ENCODE measurements around the gene SFTPA2. TPM values are rescaled to one million over a fixed set of nuclear protein-coding genes. Genes with fewer than 3 reads are reported as not detected.
"Not testable (repeated sequence)": the region's sequence is repeated elsewhere in the genome, so short reads cannot be mapped to it uniquely, and the experiment has no call there.

SFTPA2 gene
- total RNA-seq, 4 donors from 2014 or later = 0.44 to 5.7 (median 0.60) TPM; not detected in 1

- WGBS, 2 donors = 31 to 50% methylated on average over 1 of the region's 1 CpG
These were observed 41.7 kb upstream of the SFTPA2 start for GRCh38 chr10:79601939-79602338.

DNA sequence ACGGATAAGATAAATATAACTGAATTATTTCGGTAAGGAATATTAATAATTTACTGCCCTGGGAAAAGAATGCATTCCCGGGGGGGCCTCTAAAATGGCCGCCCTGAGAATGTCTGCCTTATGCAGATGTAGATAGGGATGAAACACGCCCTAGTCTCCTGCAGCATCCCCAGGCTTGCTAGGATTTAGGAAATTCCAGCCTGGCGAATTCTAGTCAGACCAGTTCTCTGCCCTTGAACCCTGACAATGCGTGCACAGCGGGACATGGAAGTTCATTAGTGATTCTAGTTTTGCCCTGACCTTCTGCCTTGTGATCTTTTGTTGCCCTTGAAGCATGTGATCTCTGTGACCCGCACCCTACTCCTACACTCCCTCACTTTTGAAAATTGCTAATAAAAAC, 39.4 kb upstream of the SFTPA2 start:
- not testable (repeated sequence) for H3K36me3 ChIP-seq; H3K27ac ChIP-seq; H3K4me1 ChIP-seq; DNase-seq (ENCODE audit: low spot score in 2 of 2); H3K27me3 ChIP-seq; H3K4me3 ChIP-seq
- WGBS, 2 donors = 78 to 80% methylated on average over 9 of the region's 9 CpGs
- H3K9me3 ChIP-seq = peaks cover 0 to 21% (median 2%) of the 10 kb centered on the region in 4 donors

More at GRCh38 chr10:79601939-79602338, 41.7 kb upstream of the SFTPA2 start:
- no peak overlapping the region for H3K27ac ChIP-seq
- no peaks in the 10 kb centered on the region for H3K4me1 ChIP-seq
- DNase-seq (ENCODE audit: low spot score in 2 of 2) = no peak
- H3K36me3 ChIP-seq = no peaks in the 10 kb centered on the region
- H3K4me3 ChIP-seq = no peak overlapping the region
- no peaks in the 10 kb centered on the region for H3K27me3 ChIP-seq
- peaks cover 0 to 21% (median 2%) of the 10 kb centered on the region in 4 donors for H3K9me3 ChIP-seq
- TF ChIP-seq CTCF (IDR thresholded peaks at IDR 0.05) = no peak
- no peak for TF ChIP-seq EP300 (IDR thresholded peaks at IDR 0.05)
- TF ChIP-seq POLR2A (IDR thresholded peaks at IDR 0.05) = no peak

GRCh38 chr10:79595510-79595909, 35.3 kb upstream of the SFTPA2 start:
- no peak for DNase-seq (ENCODE audit: low spot score in 2 of 2)
- TF ChIP-seq CTCF (IDR thresholded peaks at IDR 0.05) (no peak), EP300 (IDR thresholded peaks at IDR 0.05) (no peak), POLR2A (IDR thresholded peaks at IDR 0.05) (no peak)
- WGBS, 2 donors = 48 to 50% methylated on average over 3 of the region's 3 CpGs

DNA sequence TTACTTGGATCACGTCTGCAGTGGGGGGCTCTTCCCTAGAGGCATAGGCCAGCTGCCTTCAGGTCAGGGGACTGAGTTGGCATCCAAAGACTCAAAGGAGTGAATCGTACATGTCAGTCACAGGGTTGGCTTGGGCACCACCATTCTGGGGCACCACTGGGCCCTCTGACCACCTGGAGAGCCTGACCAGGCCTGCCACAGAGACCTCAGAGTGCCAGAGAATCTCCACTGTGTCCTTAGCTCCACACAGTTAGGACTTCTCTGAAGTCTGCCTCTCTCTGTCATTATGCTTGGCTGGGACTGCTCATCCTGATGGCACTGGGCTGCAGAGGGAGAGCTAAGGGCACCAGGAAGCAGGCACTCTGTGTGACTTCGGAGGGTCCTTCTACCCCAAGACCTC, 34.4 kb upstream of the SFTPA2 start:
- not testable (repeated sequence) for H3K36me3 ChIP-seq; H3K27ac ChIP-seq; H3K4me3 ChIP-seq; H3K9me3 ChIP-seq; H3K27me3 ChIP-seq; H3K4me1 ChIP-seq; DNase-seq (ENCODE audit: low spot score in 2 of 2)
- WGBS, 2 donors = 67 to 84% methylated on average over 3 of the region's 3 CpGs

More at GRCh38 chr10:79595510-79595909, 35.3 kb upstream of the SFTPA2 start:
- Histone ChIP-seq H3K36me3 (no peaks in the 10 kb centered on the region), H3K27ac (no peak overlapping the region), H3K4me1 (no peaks in the 10 kb centered on the region), H3K27me3 (no peaks in the 10 kb centered on the region), H3K9me3 (peaks cover 0 to 9% (median 2%) of the 10 kb centered on the region in 4 donors), H3K4me3 (no peak overlapping the region)

DNA sequence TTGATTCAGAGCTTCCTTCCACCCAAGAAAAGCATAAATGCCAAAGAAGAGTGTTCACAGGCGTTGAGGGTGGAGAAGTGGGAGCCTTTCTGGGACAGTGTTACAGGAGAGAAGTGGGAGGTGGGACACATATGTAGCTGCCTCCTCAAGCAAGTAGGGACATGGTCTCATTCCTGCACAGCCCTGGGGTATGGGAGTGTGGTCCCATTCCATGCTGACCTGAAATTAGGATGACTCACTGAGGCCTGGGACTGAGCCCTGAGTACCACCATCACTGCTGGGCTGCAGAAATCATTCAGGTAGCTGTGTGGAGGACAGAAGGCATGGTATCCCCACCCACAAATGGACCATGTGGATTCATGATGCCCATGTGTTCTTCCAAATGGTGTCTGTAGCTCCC, 33.2 kb upstream of the SFTPA2 start:
- Histone ChIP-seq H3K9me3 (peaks cover 0 to 9% (median 2%) of the 10 kb centered on the region in 4 donors), H3K4me3 (no peak overlapping the region), H3K36me3 (no peaks in the 10 kb centered on the region), H3K27ac (no peak overlapping the region), H3K4me1 (no peaks in the 10 kb centered on the region), H3K27me3 (no peaks in the 10 kb centered on the region)
- 84 to 96% methylated on average over 1 of the region's 1 CpG for WGBS, 2 donors
- no peak for DNase-seq (ENCODE audit: low spot score in 2 of 2)
- TF ChIP-seq POLR2A (IDR thresholded peaks at IDR 0.05) (no peak), CTCF (IDR thresholded peaks at IDR 0.05) (no peak), EP300 (IDR thresholded peaks at IDR 0.05) (no peak)

DNA sequence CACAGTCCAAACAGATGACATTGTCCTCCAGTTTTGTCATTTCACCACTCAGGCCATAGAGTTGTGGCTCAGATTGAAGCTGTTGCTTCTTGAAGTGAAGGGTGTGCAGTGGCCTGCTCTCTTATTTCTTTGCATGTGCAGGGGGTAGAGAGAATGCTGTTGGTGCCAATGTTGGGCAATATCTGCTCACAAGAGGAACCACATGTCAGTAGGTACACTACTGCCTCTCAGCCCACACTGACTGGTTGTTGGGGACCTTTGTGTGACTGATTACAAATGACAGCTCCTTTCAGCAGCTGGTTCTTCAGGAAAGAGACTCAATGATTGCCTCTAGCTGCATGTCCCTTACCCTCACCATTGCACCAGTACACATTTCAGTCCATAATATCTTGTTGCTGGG, 28.6 kb upstream of the SFTPA2 start:
- no peaks in the 10 kb centered on the region for H3K4me1 ChIP-seq
- no peaks in the 10 kb centered on the region for H3K36me3 ChIP-seq
- no peaks in the 10 kb centered on the region for H3K9me3 ChIP-seq
- DNase-seq (ENCODE audit: low spot score in 2 of 2) = no peak
- no peak overlapping the region for H3K27ac ChIP-seq
- no peaks in the 10 kb centered on the region for H3K27me3 ChIP-seq
- no peak overlapping the region for H3K4me3 ChIP-seq
- no peak for TF ChIP-seq CTCF (IDR thresholded peaks at IDR 0.05)
- TF ChIP-seq EP300 (IDR thresholded peaks at IDR 0.05) = no peak
- no peak for TF ChIP-seq POLR2A (IDR thresholded peaks at IDR 0.05)

Measured in tibial nerve (tissue), 4 donors.